HG03196 (cell line): ENCODE data around the gene PHAF1.
"Not testable (repeated sequence)": the region's sequence is repeated elsewhere in the genome, so short reads cannot be mapped to it uniquely, and the experiment has no call there.

Source experiments
- ATAC-seq: cut with Tn5 transposase; IDR thresholded peaks from one replicate; pipeline ENCODE4 v1.9.1; 2021; ENCODE audit not compliant: unreplicated experiment

The PHAF1 gene

GRCh38 chr16:67104845-67105244, 4.9 kb upstream of the PHAF1 start:
- no peak for ATAC-seq

GRCh38 chr16:67105246-67105645, 4.5 kb upstream of the PHAF1 start:
- ATAC-seq: no peak

- no peak for ATAC-seq
Observed at GRCh38 chr16:67105881-67106280, 3.9 kb upstream of the PHAF1 start.

- no peak for ATAC-seq
Observed at GRCh38 chr16:67108489-67108888, 1.3 kb upstream of the PHAF1 start.

- no peak for ATAC-seq
Observed at GRCh38 chr16:67108931-67109406, 772 bp upstream of the PHAF1 start.

GRCh38 chr16:67111951-67112444, 2.3 kb downstream of the PHAF1 start:
- no peak for ATAC-seq

- ATAC-seq: no peak
Observed at GRCh38 chr16:67112591-67113399, 3.1 kb downstream of the PHAF1 start.

GRCh38 chr16:67114793-67115192, 5.1 kb downstream of the PHAF1 start:
- no peak for ATAC-seq

GRCh38 chr16:67115639-67116038, 5.9 kb downstream of the PHAF1 start:
- no peak for ATAC-seq

GRCh38 chr16:67116388-67117311, 6.9 kb downstream of the PHAF1 start:
- ATAC-seq: no peak

GRCh38 chr16:67117716-67118115, 8.0 kb downstream of the PHAF1 start:
- no peak for ATAC-seq

- no peak for ATAC-seq
Observed at GRCh38 chr16:67120025-67120424, 10.3 kb downstream of the PHAF1 start.

GRCh38 chr16:67122799-67123198, 13.1 kb downstream of the PHAF1 start:
- ATAC-seq: not testable (repeated sequence)

- ATAC-seq: no peak
Observed at GRCh38 chr16:67128417-67128816, 18.7 kb downstream of the PHAF1 start.

GRCh38 chr16:67128887-67129286, 19.1 kb downstream of the PHAF1 start:
- ATAC-seq: no peak

- no peak for ATAC-seq
Observed at GRCh38 chr16:67129422-67129821, 19.7 kb downstream of the PHAF1 start.

- ATAC-seq: no peak
Observed at GRCh38 chr16:67137605-67138004, 27.9 kb downstream of the PHAF1 start.

GRCh38 chr16:67141391-67141790, 31.6 kb downstream of the PHAF1 start:
- no peak for ATAC-seq

GRCh38 chr16:67142342-67142741, 32.6 kb downstream of the PHAF1 start:
- no peak for ATAC-seq

GRCh38 chr16:67144943-67145342, 35.2 kb downstream of the PHAF1 start:
- ATAC-seq: no peak

- ATAC-seq: no peak
Observed at GRCh38 chr16:67145746-67146145, 36.0 kb downstream of the PHAF1 start.
